Glutamatergic neuron (in vitro differentiated cells): ENCODE data around the gene COL4A6. TPM values are rescaled to one million over a fixed set of nuclear protein-coding genes. Genes with fewer than 3 reads are reported as not detected.

Experiments
- DNase-seq: peaks from one replicate; pipeline ENCODE4 v3.0.0; 2022
- H3K27ac Mint-ChIP-seq: one replicate; pipeline ENCODE4 v1.8.0; 2020; ENCODE audit warnings: mild to moderate bottlenecking, mixed read lengths, inconsistent platforms; ENCODE audit not compliant: unreplicated experiment
- H3K27me3 Mint-ChIP-seq: one replicate; pipeline ENCODE4 v1.8.0; 2020; ENCODE audit warnings: mild to moderate bottlenecking, moderate library complexity, mixed read lengths, inconsistent platforms; ENCODE audit not compliant: unreplicated experiment
- H3K36me3 Mint-ChIP-seq: one replicate; pipeline ENCODE4 v1.8.0; 2020; ENCODE audit warnings: mild to moderate bottlenecking, mixed read lengths, inconsistent platforms; ENCODE audit not compliant: unreplicated experiment
- H3K4me1 Mint-ChIP-seq: one replicate; pipeline ENCODE4 v1.8.0; 2020; ENCODE audit warnings: mild to moderate bottlenecking, low read depth, mixed read lengths, inconsistent platforms; ENCODE audit not compliant: unreplicated experiment
- H3K4me3 Mint-ChIP-seq: one replicate; pipeline ENCODE4 v1.8.0; 2020; ENCODE audit warnings: mild to moderate bottlenecking, mixed read lengths, inconsistent platforms; ENCODE audit not compliant: unreplicated experiment
- H3K9me3 Mint-ChIP-seq: one replicate; pipeline ENCODE4 v1.8.0; 2020; ENCODE audit warnings: mild to moderate bottlenecking, moderate library complexity, mixed read lengths, inconsistent platforms; ENCODE audit not compliant: unreplicated experiment
- CTCF ChIP-seq: fragments of 200-600 bp; sonication (generic); IDR thresholded peaks from one replicate; pipeline ENCODE4 v1.5.0; 2021; ENCODE audit not compliant: partially characterized antibody, unreplicated experiment
- total RNA-seq: library from RNA; stranded (reverse); fragmentation: NEBNext Ultra II Directional; extraction: Animal tissue kit (Norgen Biotek cat#: 25700); gene quantifications from one replicate; pipeline ENCODE4 v1.2.1, GENCODE V29; 2021; ENCODE audit not compliant: unreplicated experiment

COL4A6 gene
- total RNA-seq, 1 donor from 2014 or later = 0.05 TPM

GRCh38 chrX:108426262-108426661, 12.0 kb downstream of the COL4A6 start:
- H3K27ac Mint-ChIP-seq = no peak overlapping the region
- H3K36me3 Mint-ChIP-seq = no peaks in the 10 kb centered on the region
- H3K9me3 Mint-ChIP-seq = no peaks in the 10 kb centered on the region
- no peaks in the 10 kb centered on the region for H3K27me3 Mint-ChIP-seq
- no peak for DNase-seq
- no peak overlapping the region for H3K4me3 Mint-ChIP-seq
- TF ChIP-seq CTCF = no peak
- no peaks in the 10 kb centered on the region for H3K4me1 Mint-ChIP-seq

GRCh38 chrX:108420481-108420880, 17.7 kb downstream of the COL4A6 start:
- Mint-ChIP-seq H3K27ac (no peak overlapping the region), H3K9me3 (no peaks in the 10 kb centered on the region), H3K4me3 (no peak overlapping the region), H3K36me3 (no peaks in the 10 kb centered on the region), H3K4me1 (no peaks in the 10 kb centered on the region), H3K27me3 (no peaks in the 10 kb centered on the region)
- DNase-seq = no peak
- TF ChIP-seq CTCF = no peak

GRCh38 chrX:108419401-108419800, 18.8 kb downstream of the COL4A6 start:
- no peaks in the 10 kb centered on the region for H3K36me3 Mint-ChIP-seq
- no peaks in the 10 kb centered on the region for H3K27me3 Mint-ChIP-seq
- DNase-seq = no peak
- no peak overlapping the region for H3K4me3 Mint-ChIP-seq
- H3K4me1 Mint-ChIP-seq = no peaks in the 10 kb centered on the region
- no peak overlapping the region for H3K27ac Mint-ChIP-seq
- no peak for TF ChIP-seq CTCF
- no peaks in the 10 kb centered on the region for H3K9me3 Mint-ChIP-seq

- no peak for DNase-seq
- H3K27ac Mint-ChIP-seq = no peak overlapping the region
- H3K9me3 Mint-ChIP-seq = no peaks in the 10 kb centered on the region
- no peaks in the 10 kb centered on the region for H3K27me3 Mint-ChIP-seq
- no peak for TF ChIP-seq CTCF
- no peaks in the 10 kb centered on the region for H3K4me1 Mint-ChIP-seq
- no peaks in the 10 kb centered on the region for H3K36me3 Mint-ChIP-seq
- H3K4me3 Mint-ChIP-seq = no peak overlapping the region
Measured at GRCh38 chrX:108417257-108417656, 21.0 kb downstream of the COL4A6 start.

- Mint-ChIP-seq H3K9me3 (no peaks in the 10 kb centered on the region), H3K4me1 (no peaks in the 10 kb centered on the region), H3K4me3 (no peak overlapping the region), H3K36me3 (no peaks in the 10 kb centered on the region), H3K27ac (no peak overlapping the region), H3K27me3 (no peaks in the 10 kb centered on the region)
- TF ChIP-seq CTCF = no peak
- DNase-seq = no peak
Measured at GRCh38 chrX:108415891-108416290, 22.3 kb downstream of the COL4A6 start.
